Ovary (tissue), 3 donors: ENCODE data around the gene ICAM4.

ENCODE experiments used
- CTCF ChIP-seq, 3 donors: fragments of 450-650 bp in 2 of 3; fragments of 200-600 bp in 1 of 3; IDR thresholded peaks; one replicate each; pipeline versions ENCODE4 v1.5.1 to v1.8.0; 2016 to 2022; ENCODE audit warnings: antibody characterized with exemption in 3 of 3, mild to moderate bottlenecking in 1 of 3
- POLR2A ChIP-seq: fragments of 450-650 bp; IDR thresholded peaks from one replicate; pipeline ENCODE4 v1.6.1; 2017; ENCODE audit warnings: antibody characterized with exemption, mild to moderate bottlenecking, moderate library complexity
- donor health status: DM: no; HTN: no; CAD: no.

DNA sequence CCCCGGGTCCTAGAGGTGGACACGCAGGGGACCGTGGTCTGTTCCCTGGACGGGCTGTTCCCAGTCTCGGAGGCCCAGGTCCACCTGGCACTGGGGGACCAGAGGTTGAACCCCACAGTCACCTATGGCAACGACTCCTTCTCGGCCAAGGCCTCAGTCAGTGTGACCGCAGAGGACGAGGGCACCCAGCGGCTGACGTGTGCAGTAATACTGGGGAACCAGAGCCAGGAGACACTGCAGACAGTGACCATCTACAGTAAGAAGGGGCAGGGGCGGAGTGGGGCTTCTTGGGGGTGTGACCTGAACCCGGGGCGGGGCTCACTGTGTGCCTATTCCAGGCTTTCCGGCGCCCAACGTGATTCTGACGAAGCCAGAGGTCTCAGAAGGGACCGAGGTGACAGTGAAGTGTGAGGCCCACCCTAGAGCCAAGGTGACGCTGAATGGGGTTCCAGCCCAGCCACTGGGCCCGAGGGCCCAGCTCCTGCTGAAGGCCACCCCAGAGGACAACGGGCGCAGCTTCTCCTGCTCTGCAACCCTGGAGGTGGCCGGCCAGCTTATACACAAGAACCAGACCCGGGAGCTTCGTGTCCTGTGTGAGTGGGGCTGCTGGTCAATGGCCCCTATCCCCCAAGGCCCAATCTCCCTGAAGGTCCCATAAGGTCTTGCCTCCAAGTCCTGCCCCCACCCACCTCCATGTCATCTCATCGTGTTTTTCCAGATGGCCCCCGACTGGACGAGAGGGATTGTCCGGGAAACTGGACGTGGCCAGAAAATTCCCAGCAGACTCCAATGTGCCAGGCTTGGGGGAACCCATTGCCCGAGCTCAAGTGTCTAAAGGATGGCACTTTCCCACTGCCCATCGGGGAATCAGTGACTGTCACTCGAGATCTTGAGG lies 2.4 kb upstream of the ICAM4 start:
- TF ChIP-seq CTCF (IDR thresholded peaks at IDR 0.05) (no peak), POLR2A (no peak)
